Measurements from ENCODE around the gene POU3F2. TPM values are rescaled to one million over a fixed set of nuclear protein-coding genes. Genes with fewer than 3 reads are reported as not detected.
A peak's percentile ranks its signal among the peaks of the same experiment; 100 is the strongest.

The POU3F2 gene
- total RNA-seq, 2 experiments from 2014 or later: not detected

GRCh38 chr6:98864497-98864896, 30.1 kb downstream of the POU3F2 start:
- Mint-ChIP-seq H3K36me3 (ENCODE audit: low read depth) (no peaks in the 10 kb centered on the region), H3K27me3 (ENCODE audit: low read depth) (no peaks in the 10 kb centered on the region), H3K4me3 (no peak overlapping the region), H3K9me3 (ENCODE audit: insufficient read depth) (no peaks in the 10 kb centered on the region), H3K27ac (no peak overlapping the region), H3K4me1 (ENCODE audit: low read depth) (no peaks in the 10 kb centered on the region)
- POLR2A ChIA-PET: no interaction called here
- no peak for DNase-seq
- CTCF ChIA-PET: no interaction called here
- ATAC-seq: no peak

GRCh38 chr6:98871057-98871456, 36.7 kb downstream of the POU3F2 start:
- no peak for ATAC-seq
- POLR2A ChIA-PET: no interaction called here
- Mint-ChIP-seq H3K27ac (no peak overlapping the region), H3K9me3 (ENCODE audit: insufficient read depth) (no peaks in the 10 kb centered on the region), H3K4me3 (no peak overlapping the region), H3K27me3 (ENCODE audit: low read depth) (no peaks in the 10 kb centered on the region), H3K36me3 (ENCODE audit: low read depth) (peaks cover 12% of the 10 kb centered on the region), H3K4me1 (ENCODE audit: low read depth) (no peaks in the 10 kb centered on the region)
- DNase-seq: no peak
- CTCF ChIA-PET: no interaction called here

DNA sequence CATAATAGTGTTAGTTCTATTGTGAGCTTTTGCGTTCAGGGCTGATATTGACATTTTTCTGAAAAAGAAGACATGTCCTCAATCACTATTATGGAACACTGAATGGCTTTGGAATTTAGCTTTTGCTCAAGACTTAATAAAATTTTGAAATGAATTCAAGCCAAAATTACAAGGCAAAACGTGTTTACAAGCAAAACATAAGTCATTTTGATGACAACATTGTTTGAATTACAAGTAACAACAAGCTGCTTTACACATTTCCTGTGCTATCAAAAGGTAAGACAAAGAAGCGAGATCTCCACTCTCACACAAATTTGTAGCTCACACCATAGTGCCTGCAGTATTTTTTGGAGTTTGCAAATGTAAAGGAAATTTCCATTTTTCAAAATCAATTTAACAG, 37.4 kb downstream of the POU3F2 start:
- no peak overlapping the region for H3K27ac Mint-ChIP-seq
- H3K4me3 Mint-ChIP-seq: no peak overlapping the region
- H3K9me3 Mint-ChIP-seq (ENCODE audit: insufficient read depth): no peaks in the 10 kb centered on the region
- no peaks in the 10 kb centered on the region for H3K4me1 Mint-ChIP-seq (ENCODE audit: low read depth)
- no peaks in the 10 kb centered on the region for H3K27me3 Mint-ChIP-seq (ENCODE audit: low read depth)
- ChIA-PET CTCF (no interaction called here), POLR2A (no interaction called here)
- no peak for ATAC-seq
- H3K36me3 Mint-ChIP-seq (ENCODE audit: low read depth): peaks cover 16% of the 10 kb centered on the region
- DNase-seq: no peak

DNA sequence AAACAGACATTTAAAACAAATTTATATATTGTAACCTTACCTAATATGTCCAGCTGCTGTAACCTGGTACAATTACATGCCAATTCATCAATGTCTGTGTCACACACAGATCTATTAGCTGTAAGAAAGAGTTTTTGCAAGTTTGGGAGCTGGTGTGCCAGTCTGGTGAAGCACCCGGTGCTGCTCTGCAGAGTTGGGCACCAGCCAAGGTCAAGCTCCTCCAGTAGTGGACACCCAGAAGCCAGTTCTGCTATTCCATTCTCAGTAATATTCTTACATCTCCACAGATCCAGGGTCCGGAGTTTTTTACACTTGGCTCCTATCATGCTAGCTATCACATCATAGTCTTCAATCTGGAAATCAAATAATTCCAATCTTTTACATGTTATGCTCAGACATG, 41.0 kb downstream of the POU3F2 start:
- POLR2A ChIA-PET: no interaction called here
- CTCF ChIA-PET: no interaction called here
- peaks cover 20% of the 10 kb centered on the region for H3K36me3 Mint-ChIP-seq (ENCODE audit: low read depth)
- no peak for ATAC-seq
- peaks cover 4% of the 10 kb centered on the region for H3K4me1 Mint-ChIP-seq (ENCODE audit: low read depth)
- no peak overlapping the region for H3K27ac Mint-ChIP-seq
- no peaks in the 10 kb centered on the region for H3K9me3 Mint-ChIP-seq (ENCODE audit: insufficient read depth)
- no peak for DNase-seq
- H3K27me3 Mint-ChIP-seq (ENCODE audit: low read depth): no peaks in the 10 kb centered on the region
- no peak overlapping the region for H3K4me3 Mint-ChIP-seq

DNA sequence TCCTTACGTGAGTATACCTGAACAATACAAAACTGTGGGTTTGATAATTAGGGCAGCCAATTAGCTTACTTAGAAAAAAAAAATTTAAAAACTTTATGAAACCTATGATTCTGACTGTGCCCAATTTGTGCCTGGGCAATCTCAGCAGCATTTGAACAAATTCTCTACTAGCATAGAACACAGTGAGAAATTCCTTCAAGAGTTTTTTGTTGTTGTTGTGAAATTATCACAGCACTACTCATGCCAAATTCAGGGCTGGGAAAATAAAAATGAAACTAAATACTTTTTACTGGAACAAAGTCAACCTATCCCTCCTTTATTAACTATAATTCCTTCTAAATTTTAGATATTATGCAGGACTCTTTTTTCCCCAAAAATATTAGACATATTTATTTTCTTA, 42.9 kb downstream of the POU3F2 start:
- Mint-ChIP-seq H3K9me3 (ENCODE audit: insufficient read depth) (no peaks in the 10 kb centered on the region), H3K36me3 (ENCODE audit: low read depth) (peaks cover 19% of the 10 kb centered on the region)
- CTCF ChIA-PET: no interaction called here

DNA sequence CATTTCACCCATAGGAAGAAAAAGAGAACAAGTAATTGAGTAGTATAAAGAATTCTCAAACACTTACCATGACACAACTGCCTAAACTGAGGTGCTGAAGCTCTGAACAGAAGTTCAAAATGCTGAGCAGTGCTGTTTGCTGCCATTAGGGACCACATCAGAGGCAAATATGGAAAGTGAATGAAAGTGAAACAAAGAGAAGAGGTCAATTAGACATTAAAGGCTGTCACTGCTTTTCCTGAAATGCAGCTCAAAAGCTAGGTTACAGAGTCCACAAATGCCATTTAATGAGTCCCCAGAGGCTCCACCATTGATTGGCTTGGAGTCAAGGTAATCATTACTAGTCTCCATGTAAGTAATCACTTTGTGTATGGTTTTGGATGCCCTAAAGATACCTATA, 46.1 kb downstream of the POU3F2 start:
- H3K4me1 Mint-ChIP-seq (ENCODE audit: low read depth): peaks cover 10% of the 10 kb centered on the region
- H3K4me3 Mint-ChIP-seq: no peak overlapping the region
- ATAC-seq (peak; percentile 87), DNase-seq (peak; percentile 21)
- ChIA-PET POLR2A (interaction anchor here (0.9 kb wide), 1 partner anchor 688 kb away, joined by 3 read pairs; the partner anchor contains the start of gene CCNC), CTCF (interaction anchor here (1.3 to 1.4 kb wide), 2 partner anchors 10 to 20 kb away, joined by 4 read pairs; no protein-coding TSS in a partner anchor)
- H3K9me3 Mint-ChIP-seq (ENCODE audit: insufficient read depth): no peaks in the 10 kb centered on the region
- H3K27ac Mint-ChIP-seq: peak overlapping the region; percentile 7
- no peaks in the 10 kb centered on the region for H3K27me3 Mint-ChIP-seq (ENCODE audit: low read depth)
- H3K36me3 Mint-ChIP-seq (ENCODE audit: low read depth): peaks cover 16% of the 10 kb centered on the region

More for the DNA sequence above, 42.9 kb downstream of the POU3F2 start:
- Mint-ChIP-seq H3K4me3 (no peak overlapping the region), H3K27me3 (ENCODE audit: low read depth) (no peaks in the 10 kb centered on the region), H3K27ac (no peak overlapping the region), H3K4me1 (ENCODE audit: low read depth) (peaks cover 10% of the 10 kb centered on the region)
- ATAC-seq (no peak), DNase-seq (no peak)
- POLR2A ChIA-PET: no interaction called here

DNA sequence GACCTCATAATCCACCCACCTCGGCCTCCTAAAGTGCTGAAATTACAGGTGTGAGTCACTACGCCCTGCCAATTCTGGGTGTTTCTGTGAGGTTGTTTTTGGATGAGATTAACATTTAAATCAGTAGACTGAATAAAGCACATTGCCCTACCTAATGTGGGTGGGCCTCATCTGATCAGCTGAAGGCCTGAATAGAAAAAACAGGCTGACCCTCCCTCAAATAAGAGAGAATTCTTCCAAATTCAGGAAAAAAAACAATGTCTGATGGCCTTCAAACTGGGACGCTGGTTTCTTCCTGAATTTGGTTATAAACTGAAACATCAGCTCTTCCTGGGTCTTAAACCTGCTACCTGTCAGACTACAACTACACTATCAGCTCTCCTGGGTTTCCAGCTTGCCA, 51.0 kb downstream of the POU3F2 start:
- Mint-ChIP-seq H3K27ac (no peak overlapping the region), H3K36me3 (ENCODE audit: low read depth) (peaks cover 12% of the 10 kb centered on the region)
- CTCF ChIA-PET: no interaction called here

GRCh38 chr6:98887650-98888049, 53.3 kb downstream of the POU3F2 start:
- peaks cover 9% of the 10 kb centered on the region for H3K36me3 Mint-ChIP-seq (ENCODE audit: low read depth)
- no peak overlapping the region for H3K4me3 Mint-ChIP-seq
- no peaks in the 10 kb centered on the region for H3K27me3 Mint-ChIP-seq (ENCODE audit: low read depth)
- no peak overlapping the region for H3K27ac Mint-ChIP-seq
- no peak for DNase-seq
- H3K9me3 Mint-ChIP-seq (ENCODE audit: insufficient read depth): no peaks in the 10 kb centered on the region
- H3K4me1 Mint-ChIP-seq (ENCODE audit: low read depth): no peaks in the 10 kb centered on the region
- no peak for ATAC-seq
- CTCF ChIA-PET: no interaction called here
- POLR2A ChIA-PET: no interaction called here

More for the DNA sequence above, 51.0 kb downstream of the POU3F2 start:
- Mint-ChIP-seq H3K4me1 (ENCODE audit: low read depth) (peaks cover 7% of the 10 kb centered on the region), H3K27me3 (ENCODE audit: low read depth) (no peaks in the 10 kb centered on the region), H3K4me3 (no peak overlapping the region), H3K9me3 (ENCODE audit: insufficient read depth) (no peaks in the 10 kb centered on the region)
- POLR2A ChIA-PET: no interaction called here
- ATAC-seq: no peak
- no peak for DNase-seq

Other genes starting within 250 kb of the POU3F2 start
- 1 to 10 TPM; 9.0 to 9.5 TPM for gene FBXL4, start 113.4 kb downstream of the POU3F2 start, total RNA-seq